Sciatic nerve (tissue), 2 donors: ENCODE measurements around the gene TPPP2. TPM values are rescaled to one million over a fixed set of nuclear protein-coding genes. Genes with fewer than 3 reads are reported as not detected.

Source experiments
- ATAC-seq: fragments of 200-7000 bp; cut with Tn5 transposase; one replicate; pipeline ENCODE4 v1.9.1; 2020; ENCODE audit warnings: mild to moderate bottlenecking, moderate library complexity
- DNase-seq: peaks from one replicate; pipeline ENCODE4 v3.0.0-alpha.2; 2020; ENCODE audit warnings: low spot score
- intact Hi-C: fragments of 100-400 bp; cut with DNase I; formaldehyde crosslinking; loops from one replicate; pipeline ENCODE4 v1.14.2; 2022
- total RNA-seq: library from RNA; stranded (reverse); fragmentation: NEBNext Ultra II Directional; extraction: Animal tissue kit (Norgen Biotek cat#: 25700); gene quantifications from one replicate; pipeline ENCODE4 v1.2.1, GENCODE V29; 2021
- donor health status: DM: no; HTN: no; CAD: no.
- donor health status: DM: no; HTN: no; CAD: no.

Gene TPPP2
- total RNA-seq, 1 donor from 2014 or later: 0.49 TPM

DNA sequence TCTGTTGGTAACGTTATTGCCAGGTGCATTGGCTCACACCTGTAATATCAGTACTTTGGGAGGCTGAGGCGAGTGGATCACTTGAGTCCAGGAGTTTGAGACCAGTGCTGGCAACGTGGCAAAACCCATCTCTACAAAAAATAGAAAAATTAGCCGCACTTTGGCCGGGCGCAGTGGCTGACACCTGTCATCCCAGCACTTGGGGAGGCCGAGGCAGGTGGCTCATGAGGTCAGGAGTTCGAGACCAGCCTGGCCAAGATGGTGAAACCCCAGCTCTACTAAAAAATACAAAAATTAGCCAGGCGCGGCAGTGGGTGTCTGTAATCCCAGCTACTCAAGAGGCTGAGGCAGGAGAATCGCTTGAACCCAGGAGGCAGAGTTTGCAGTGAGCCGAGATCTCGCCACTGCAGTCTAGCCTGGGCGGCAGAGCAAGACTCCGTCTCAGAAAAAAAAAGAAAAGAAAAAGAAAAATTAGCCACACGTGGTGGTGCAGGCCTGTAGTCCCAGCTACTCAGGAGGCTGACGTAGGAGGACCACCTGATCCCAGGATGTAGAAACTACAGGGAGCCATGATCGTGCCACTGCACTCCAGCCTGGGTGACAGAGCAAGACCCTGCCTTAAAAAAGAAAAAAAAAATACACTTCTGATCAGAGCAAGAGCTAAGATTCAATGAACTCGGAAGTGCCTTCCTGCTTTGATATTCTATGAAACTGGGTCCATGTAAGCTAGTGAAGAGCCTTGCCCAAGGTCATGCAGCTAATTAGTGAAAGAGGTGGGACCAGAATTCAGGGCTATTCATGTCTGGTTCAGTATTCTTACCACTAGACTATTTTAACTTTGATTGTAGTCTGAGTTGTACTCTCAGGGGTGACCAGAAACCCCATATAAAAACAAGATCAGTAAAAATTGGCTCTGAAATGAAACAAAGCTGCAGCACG, 23.4 kb downstream of the TPPP2 start:
- intact Hi-C loops: no loop called here
- ATAC-seq (no peak), DNase-seq (no peak)

GRCh38 chr14:21054123-21054767, 24.2 kb downstream of the TPPP2 start:
- intact Hi-C loops: no loop called here
- ATAC-seq (no peak), DNase-seq (no peak)

DNA sequence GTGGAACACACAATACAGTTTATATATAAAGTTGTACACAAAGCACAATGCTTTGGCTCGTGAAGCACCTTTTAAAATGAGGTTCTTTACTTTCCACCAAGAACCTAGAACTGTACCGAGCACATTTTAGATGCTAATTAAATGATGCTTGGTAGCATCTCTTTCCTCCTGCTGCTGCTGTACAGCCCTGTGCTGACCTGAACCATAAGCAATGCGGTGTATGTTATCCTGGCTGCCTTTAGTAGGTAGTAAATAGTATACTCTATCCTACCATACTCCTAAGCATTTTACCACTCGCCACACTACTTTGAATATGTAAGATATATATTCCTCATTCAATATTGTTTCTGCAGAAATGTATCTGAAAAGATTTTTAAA, 24.7 kb downstream of the TPPP2 start:
- no peak for ATAC-seq
- intact Hi-C loops: no loop called here

GRCh38 chr14:21055432-21056117, 25.6 kb downstream of the TPPP2 start:
- intact Hi-C loops: no loop called here
- no peak for ATAC-seq
- DNase-seq: no peak

More for the DNA sequence above, 24.7 kb downstream of the TPPP2 start:
- DNase-seq: no peak

DNA sequence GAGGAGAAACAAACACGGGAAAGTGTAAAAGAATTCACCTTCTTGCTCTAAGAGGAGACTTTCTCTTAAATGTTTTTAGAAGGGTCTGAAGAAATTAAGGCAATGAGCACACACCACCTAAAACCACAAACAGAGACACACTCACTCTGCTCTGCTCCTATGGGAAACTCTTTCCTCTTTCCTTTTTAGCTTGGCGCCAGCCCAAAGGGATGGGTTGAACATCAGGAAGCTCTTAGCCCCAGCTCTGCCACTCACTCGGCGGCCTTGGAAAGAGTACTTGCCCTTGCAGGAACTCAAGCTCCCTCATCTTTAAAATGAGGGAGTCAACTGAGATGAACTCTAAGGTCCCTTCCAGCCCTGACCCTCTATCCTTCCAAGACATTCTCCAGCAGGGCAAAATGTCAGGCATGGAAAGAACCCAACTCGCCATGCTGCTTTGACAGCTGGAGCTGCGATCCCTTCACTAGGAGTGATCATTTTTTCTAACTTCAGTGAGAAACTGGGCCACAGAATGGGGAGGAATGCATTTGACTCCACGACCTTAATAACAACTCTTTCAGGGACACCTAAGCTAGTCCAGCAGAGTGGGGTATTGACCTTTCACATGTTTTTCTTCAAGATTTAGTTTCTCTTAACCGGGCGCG, 26.6 kb downstream of the TPPP2 start:
- intact Hi-C loops: no loop called here
- DNase-seq: peak; percentile 78
- peak; percentile 86 for ATAC-seq

GRCh38 chr14:21057803-21058675, 28.0 kb downstream of the TPPP2 start, which contains the start of gene RNASE8:
Gene RNASE8 (plus strand): TSS chr14:21057822. CDS start chr14:21057893, 71 bp downstream.
- intact Hi-C loops: no loop called here
- no peak for DNase-seq
- no peak for ATAC-seq

DNA sequence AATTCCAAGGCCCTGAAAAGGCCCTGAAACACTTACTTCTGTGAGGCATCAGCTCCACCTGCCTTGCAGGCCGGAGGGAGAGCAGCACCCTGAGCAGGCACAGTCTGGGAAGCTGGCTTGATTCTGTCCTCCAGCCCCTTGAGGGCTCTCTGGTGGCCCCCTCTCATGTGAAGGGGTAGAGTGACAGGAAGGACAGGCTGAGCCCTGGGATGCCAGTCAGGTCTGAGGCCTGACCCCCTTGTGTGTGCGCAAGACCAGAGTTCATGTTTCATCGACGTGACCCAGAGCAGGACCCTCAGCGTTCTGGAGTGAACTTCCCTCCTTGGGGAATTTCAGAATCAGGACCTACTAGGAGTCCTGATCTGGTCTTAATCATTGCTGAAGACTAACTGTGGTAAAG, 28.9 kb downstream of the TPPP2 start:
- intact Hi-C loops: no loop called here
- ATAC-seq: no peak
- DNase-seq: no peak

- ATAC-seq: peak; percentile 15
- intact Hi-C loops: no loop called here
Measured at GRCh38 chr14:21059842-21060613, 30.0 kb downstream of the TPPP2 start.

DNA sequence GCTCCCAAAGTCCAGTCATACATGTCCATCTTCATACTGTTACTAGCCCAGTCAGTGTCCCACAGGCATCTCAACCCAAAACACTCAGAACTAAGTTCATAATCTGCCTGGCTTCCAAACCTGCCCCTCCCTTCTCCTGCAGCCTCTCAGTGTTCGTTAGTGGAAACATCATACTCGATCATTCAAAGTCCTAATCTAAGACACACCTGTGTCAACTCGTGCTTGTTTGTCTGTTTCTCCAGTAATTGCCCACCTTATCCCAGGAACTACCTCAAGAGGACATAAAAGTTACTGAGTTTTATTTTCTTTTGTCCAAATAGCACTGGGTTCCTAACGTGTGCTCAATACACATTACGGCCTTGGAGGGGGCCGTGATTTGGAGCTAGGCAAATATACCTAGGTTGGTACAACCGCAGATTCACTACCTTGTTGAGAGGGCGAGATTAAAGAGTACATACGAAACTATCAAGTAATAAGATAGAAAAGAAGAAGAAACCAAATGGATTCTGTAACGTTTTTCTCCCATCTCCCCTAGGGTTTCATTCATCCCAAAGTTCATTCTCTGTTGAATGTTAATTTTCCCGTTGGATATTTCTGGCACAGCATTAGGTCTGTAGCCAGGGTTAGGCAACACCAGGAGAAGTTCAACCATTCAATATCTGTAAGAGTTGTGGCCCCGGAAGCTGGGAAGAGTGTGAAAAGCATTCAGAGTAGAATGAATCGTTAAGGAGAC, 30.8 kb downstream of the TPPP2 start:
- no peak for DNase-seq
- ATAC-seq: no peak
- intact Hi-C loops: no loop called here

More at GRCh38 chr14:21059842-21060613, 30.0 kb downstream of the TPPP2 start:
- DNase-seq: no peak

DNA sequence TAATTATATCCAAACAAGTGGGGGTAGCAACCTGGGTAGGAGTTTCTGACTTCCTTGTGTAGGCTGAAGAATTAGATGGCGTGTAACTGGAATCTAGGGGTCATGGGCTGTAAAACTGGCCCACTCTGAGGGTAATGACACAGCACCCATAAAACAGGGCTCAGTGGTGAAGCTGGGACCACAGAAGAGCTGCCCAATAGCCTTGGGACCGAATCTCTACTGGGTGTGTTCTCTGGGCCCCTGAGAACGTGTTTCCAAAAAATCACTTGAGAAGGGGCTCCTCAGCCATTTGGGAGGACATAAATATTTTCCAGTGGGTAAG, 31.3 kb downstream of the TPPP2 start:
- intact Hi-C loops: no loop called here
- DNase-seq: no peak
- ATAC-seq: no peak

DNA sequence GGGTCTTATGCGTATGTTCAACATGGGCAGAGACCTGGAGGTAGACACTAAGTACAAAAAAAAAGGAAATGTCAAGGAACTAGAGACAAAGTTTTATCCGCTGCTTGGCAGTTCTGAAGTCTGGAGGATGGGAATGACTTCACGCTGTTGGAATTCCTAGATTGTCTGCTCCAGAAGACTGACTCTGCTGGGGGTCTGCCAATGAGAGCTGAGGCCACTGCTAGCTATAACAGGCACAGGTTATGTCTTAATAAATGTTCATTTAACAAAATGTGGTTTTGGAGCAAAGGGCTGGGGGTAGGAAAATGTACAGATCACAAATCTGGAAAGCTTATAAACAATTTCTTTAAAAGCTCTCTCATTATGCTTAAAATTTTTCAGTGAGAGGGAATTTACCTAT, 33.5 kb downstream of the TPPP2 start:
- peak; percentile 35 for ATAC-seq
- no peak for DNase-seq
- intact Hi-C loops: no loop called here

GRCh38 chr14:21066882-21067502, 37.0 kb downstream of the TPPP2 start:
- DNase-seq (no peak), ATAC-seq (no peak)
- intact Hi-C loops: no loop called here

- peak; percentile 64 for ATAC-seq
- intact Hi-C loops: loop anchor here (2.0 kb wide), 1 partner anchor 24 kb away; no protein-coding TSS in a partner anchor
- DNase-seq: no peak
Measured at GRCh38 chr14:21068521-21069387, 38.7 kb downstream of the TPPP2 start.

DNA sequence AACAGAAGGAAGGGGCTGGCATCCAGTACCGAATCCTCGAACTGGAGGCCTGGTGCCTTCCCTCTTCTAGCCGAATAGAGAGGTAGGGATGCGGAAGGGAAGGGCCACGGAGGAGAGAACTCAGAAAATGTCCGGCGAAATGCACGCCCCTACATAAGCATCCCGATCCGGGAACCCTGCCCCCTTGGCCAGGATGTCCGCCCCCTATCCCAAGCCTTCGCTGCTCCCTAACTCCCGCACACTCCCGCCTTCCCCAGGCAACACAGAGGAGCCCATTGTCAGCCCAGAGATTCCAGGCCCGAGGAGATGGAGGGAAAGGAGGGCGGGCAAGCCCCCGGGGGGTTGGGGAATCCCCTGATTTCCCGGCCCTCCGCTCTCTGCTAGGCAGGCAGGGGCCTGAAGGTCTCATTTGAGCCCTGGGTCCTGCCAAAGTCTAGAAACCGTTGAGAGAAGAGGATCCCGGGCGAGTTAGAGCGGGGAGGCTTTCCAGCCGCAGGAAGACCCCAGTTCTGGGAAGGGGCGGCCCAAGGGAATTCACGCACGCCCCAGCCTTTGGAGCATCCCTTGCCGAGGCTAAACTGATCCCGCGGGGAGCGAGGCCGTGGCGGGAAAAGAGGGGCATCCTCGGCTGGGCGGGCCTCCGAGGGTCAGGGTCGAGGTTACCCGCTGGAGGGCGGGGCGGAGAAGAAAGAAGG, 39.5 kb downstream of the TPPP2 start:
- ATAC-seq: peak; percentile 54
- peak; percentile 83 for DNase-seq
- intact Hi-C loops: loop anchor here (2.0 kb wide), 1 partner anchor 23 kb away; no protein-coding TSS in a partner anchor

GRCh38 chr14:21070083-21070609, 40.1 kb downstream of the TPPP2 start, which contains the start of gene ARHGEF40:
Gene ARHGEF40 (plus strand): TSS chr14:21070304. CDS start chr14:21070397, 93 bp downstream.
- DNase-seq (peak; percentile 84), ATAC-seq (peak; percentile 21)
- intact Hi-C loops: no loop called here
